ENCODE data around the gene TSPAN18.
A peak's percentile ranks its signal among the peaks of the same experiment; 100 is the strongest.

TSPAN18 gene

DNA sequence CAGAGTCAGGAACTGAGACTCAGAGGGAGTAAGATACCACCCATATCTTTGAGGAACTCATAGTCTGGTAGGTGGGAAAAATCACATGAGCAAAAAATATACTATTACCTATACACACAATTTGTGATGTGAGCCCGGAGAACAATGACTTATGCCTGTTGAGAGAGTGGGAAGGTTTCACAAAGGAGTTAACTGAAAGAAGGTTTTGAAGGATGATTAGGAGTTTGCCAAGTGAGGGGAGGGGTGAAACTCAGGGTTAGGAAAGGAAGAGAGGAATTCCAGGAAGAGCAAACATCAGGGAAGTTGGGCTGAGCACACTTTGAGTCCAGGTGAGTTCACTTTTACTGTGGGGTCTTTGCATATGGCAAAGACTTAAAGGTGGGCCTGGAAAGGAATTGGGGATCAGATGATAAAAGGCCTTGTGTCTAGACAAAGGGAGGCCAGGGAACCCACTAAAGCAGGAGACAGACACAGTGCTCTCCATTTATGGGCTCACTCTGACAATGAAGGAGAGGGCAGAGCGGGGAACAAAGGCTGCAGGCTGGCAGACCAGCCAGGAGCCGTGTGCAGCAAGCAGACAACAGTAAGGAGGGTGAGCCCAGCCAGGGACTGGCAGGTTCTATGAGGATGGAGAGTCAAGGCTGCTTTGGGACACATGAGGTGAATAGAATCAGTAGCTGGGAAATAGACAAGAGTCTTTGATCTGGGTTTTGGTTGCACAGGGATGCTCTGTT lies 33.1 kb downstream of the TSPAN18 start:
- no peak for DNase-seq (ENCODE audit: low spot score)

DNA sequence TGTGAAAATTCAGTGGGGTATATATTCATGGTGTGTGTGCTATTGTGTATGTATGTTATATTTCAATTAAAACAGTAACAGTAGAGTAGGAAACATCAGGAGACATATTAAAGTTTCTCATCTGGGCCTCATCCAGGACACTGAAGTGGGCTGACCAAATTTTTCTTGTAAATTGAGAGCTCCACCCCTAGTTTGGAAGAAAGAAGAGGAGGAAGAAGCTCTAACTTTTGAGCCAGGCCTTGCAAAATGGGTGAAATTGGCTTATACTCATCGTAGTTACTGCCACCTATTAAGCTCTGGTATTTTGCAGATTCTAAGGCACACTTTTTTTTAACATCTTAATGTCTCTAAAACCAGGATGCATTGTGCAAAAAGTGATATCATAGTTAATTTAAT lies 33.7 kb downstream of the TSPAN18 start:
- DNase-seq (ENCODE audit: low spot score): no peak

DNA sequence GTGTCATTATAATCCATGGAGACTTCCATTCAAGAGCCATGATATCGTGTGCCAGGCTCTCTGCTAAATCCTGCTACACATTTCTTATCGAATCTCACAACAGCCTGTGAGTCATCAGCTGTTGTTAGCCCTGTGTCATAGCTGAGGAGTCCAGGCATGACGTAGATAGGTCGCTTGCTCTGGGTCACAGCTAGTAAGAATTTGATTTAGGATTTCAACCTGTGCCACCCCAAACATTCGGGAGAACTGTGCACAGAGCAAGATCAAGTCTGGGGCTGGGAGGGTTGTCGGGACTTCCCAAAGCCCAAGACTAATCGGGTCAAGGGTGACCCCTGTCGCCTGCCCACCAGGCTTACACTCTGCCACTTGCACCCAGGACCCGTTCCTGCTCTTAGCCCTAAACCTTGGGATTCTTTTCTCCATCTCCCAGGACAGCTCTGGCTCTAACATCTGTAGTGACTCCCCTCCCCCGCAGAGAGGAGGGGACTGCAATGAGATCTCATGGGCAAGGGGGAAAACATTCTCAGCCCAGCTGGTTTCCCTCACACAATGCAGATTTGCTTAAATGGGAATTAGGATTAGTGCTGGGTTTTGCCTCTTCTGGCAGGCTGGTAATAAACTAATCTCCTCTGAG lies 34.3 kb downstream of the TSPAN18 start:
- DNase-seq (ENCODE audit: low spot score): no peak

DNA sequence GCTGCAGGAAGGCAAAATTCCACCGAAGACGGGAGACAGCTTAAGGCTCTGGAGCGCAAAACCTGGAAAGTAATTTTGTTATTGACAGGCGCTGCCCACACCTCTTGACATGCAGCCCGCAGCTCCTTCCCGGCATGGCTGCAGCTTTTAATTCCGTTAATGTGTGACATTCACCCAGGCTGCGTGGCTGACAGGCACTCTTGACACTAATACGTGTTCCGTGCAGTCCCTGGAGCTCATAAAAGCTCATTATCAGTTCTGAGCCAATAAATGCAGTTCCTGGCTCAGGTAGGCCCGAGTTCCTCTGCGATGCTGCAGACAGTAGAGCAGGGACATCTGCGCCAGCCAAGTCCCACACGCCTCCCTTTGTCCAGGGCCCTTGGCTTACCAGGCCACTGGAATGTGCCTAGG lies 34.8 kb downstream of the TSPAN18 start:
- peak; percentile 74 for DNase-seq (ENCODE audit: low spot score)

- DNase-seq (ENCODE audit: low spot score): no peak
Measured at GRCh38 chr11:44763121-44763820, 36.5 kb downstream of the TSPAN18 start.

DNA sequence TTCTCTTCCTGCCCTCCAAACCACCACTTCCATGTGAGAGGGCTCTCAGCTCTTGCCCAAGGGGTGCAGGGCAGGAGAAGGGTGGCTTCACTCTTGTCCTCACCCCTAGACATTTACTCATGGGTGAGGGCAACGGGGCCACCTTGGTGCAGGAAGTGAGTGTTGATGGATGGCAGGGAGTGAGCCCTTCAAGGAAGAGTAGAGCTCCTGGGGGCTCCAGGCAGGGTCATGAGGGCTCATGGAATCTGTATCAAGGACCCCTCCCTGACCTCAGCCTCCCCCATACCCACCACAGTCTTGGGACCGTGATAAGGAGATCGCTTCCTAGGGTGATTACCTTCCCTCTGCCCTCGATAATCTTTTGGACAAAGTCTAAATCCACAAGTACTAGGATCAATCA lies 37.8 kb downstream of the TSPAN18 start:
- DNase-seq (ENCODE audit: low spot score): no peak

- DNase-seq (ENCODE audit: low spot score): no peak
Measured at GRCh38 chr11:44765026-44765595, 38.3 kb downstream of the TSPAN18 start.

DNA sequence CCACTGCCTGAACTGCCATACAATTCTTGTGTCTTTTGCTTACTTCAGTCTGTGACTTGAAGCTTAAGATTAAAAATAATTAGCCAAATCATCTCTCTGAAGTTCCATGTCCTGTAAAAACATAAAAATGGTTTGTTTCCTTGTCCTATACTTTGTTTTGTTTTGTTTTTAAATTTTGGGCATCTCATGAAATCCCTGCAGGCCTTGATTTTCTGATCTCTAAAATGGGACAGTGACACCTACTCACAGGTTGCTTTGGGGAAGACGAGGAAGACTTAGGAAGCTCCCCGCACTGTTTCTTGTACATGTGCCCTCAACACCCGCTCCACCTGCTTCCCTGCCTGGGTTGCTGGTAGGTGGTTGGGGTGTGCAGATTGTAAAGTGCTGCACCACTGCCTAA lies 38.9 kb downstream of the TSPAN18 start:
- DNase-seq (ENCODE audit: low spot score): no peak

DNA sequence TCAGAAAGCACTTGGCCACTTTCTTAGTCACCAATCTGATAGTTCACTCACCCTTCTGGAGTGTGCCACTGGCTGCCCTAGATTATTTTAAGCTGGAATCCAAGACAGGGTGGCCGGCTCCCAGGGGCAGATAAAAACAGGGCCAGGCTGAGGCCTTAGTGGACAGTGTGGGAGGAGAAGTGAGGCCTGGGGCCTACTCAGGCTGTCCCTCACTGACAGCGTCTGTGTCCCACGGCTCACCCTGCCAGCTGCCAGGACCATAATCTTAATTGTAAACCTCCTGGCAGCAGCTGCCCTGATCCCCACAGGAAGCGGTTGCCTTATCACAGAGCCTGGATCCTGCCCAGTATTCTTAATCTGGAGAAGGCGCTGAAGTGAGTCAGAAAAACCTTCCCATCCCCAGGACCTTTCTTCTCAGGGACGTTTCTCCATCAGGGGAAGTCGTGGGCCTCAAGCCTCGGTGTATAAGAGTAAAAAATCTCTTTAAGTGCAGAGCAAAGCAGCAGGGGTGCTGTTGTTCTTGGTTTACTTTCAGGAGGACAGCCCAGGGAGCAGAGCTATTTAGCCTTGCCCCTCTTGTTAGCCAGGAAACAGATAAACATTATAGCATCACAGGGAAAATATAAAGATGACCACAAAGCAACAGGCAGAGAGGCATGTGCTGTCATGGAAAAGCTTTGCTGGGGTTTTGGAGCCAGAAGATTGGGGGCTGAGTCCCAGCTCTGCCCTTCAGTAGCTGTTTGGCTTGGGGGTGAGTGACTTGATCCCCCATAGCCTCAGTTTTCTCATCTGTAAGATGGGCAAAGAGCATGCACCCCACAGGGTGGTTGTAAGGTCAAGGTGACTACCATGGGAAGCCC lies 39.6 kb downstream of the TSPAN18 start:
- no peak for DNase-seq (ENCODE audit: low spot score)

- DNase-seq (ENCODE audit: low spot score): no peak
Measured at GRCh38 chr11:44766972-44767278, 40.2 kb downstream of the TSPAN18 start.

GRCh38 chr11:44767421-44767820 lies 40.7 kb downstream of the TSPAN18 start:
- no peak for DNase-seq (ENCODE audit: low spot score)

DNA sequence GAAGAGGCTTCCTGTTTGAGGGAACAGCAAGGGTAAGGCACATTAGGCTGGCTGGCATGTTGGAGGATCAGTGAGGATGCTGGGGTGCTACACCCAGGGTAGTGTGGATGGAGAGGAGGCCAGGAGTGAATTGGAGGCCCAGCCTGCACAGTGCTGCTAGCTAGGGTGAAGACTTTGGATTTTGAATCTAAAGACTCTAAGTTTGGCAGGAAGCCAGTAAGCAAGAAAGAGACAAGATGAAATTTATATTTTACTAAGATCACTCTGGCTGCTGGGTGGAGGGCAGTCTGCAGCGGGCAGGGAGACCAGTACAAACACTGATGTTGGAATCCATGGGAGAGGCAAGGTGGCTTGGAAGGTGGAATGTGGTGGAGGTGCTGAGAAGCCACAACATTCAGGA lies 43.6 kb downstream of the TSPAN18 start:
- DNase-seq (ENCODE audit: low spot score): no peak

GRCh38 chr11:44771252-44771734 lies 44.5 kb downstream of the TSPAN18 start:
- DNase-seq (ENCODE audit: low spot score): no peak

GRCh38 chr11:44771841-44772240 lies 45.1 kb downstream of the TSPAN18 start:
- DNase-seq (ENCODE audit: low spot score): no peak

GRCh38 chr11:44773351-44773965 lies 46.7 kb downstream of the TSPAN18 start:
- DNase-seq (ENCODE audit: low spot score): no peak

DNA sequence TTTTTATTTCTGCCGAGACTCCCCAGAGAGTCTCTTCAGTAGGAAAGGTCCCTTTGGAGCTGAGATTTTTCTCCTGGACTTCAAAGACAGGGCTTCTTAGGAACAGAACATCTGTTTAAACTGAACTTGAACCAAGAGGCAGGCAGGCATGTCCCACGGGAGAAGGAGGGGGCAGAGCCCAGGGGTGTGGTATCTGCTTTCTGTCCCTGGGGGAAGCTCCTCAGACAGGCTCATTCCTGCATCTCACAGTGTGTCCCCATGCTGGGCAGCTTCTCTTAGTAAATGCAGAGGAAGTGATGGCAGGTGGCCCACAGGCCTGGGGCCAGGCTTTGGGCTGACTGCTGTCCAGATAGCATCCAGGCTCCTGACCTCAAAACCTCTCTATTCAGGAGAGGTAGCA lies 47.3 kb downstream of the TSPAN18 start:
- DNase-seq (ENCODE audit: low spot score): peak; percentile 9

- DNase-seq (ENCODE audit: low spot score): no peak
Measured at GRCh38 chr11:44774731-44775130, 48.0 kb downstream of the TSPAN18 start.

DNA sequence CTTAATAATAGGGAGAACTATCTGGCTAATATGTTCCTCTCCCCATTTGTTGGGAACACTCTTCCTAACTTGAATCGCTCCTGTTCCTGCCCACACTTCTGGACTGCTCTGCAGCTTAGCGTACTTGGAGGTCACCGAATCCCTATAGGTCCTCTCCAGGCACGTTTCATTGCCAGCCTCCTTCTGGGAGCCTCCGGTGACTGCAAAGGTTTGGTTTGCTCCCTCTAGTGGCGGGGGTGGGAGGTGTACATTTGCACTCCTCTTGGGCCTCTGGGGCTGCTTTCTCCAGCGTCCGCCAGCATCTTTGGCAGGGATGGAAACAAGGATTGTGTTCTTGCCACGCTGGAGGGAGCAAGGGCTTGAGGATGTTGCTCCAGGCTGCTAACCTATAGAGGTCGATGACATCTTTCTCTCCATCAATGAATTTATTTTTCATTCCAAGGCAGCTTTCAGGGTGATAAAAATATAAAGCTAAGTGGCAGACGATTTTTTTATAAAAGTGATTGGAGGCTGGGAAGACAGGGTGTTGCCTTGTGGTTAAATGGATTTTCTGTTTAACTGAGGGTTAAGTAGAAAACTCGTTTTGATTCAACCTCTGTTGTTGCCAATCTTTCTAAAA lies 48.7 kb downstream of the TSPAN18 start:
- DNase-seq (ENCODE audit: low spot score): no peak

DNA sequence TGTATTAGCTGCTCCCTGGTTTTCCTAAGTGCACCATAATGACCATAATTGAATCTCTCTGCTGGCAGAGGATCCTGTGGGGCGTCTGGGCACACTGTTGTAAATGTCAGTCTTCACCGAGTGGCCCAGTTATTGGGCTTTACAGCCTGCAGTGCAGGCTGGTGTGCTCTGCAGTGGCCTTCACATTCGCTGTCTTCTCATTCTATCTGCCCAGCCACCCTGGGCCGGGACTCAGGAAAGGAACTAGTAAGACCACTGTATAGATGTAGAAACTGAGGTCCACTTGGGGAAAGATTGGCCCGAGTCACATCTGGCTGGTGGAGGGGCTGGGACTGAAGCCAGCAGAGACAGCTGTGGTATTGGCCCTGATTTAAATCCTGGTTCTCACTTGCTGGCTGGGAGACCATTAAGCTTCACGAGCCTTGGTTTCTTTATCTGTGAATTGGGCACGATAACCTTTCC lies 49.3 kb downstream of the TSPAN18 start:
- DNase-seq (ENCODE audit: low spot score): no peak

GRCh38 chr11:44776551-44777208 lies 49.9 kb downstream of the TSPAN18 start:
- DNase-seq (ENCODE audit: low spot score): no peak
